BJ (cell line): ENCODE data around the gene BMF. TPM values are rescaled to one million over a fixed set of nuclear protein-coding genes. Genes with fewer than 3 reads are reported as not detected.

Experiments used
- CTCF ChIA-PET: fragments of 350-600 bp; formaldehyde crosslinking; extraction: SDS; loops from one replicate; lab custom pipeline; 2021; ENCODE audit warnings: antibody characterized with exemption, inconsistent platforms; lab: Yijun Ruan, JAX
- POLR2A ChIA-PET: fragments of 300-600 bp; sonication (Branson Sonifier 250); formaldehyde crosslinking; extraction: SDS; loops from one replicate; lab custom pipeline; 2021; ENCODE audit warnings: antibody characterized with exemption; lab: Charles Lee
- DNase-seq: peaks from one replicate; pipeline ENCODE4 v3.0.0-alpha.2; 2011; ENCODE audit warnings: low read depth
- H3K27me3 ChIP-seq: 2 replicates; pipeline ENCODE4 v1.6.0; 2011; ENCODE audit warnings: low read length; ENCODE audit not compliant: control insufficient read depth, insufficient read depth
- H3K36me3 ChIP-seq: 2 replicates; pipeline ENCODE4 v1.5.1; 2011; ENCODE audit warnings: low read length; ENCODE audit not compliant: control insufficient read depth, insufficient read depth
- H3K4me3 ChIP-seq: 2 replicates; pipeline ENCODE4 v1.5.1; 2011; ENCODE audit warnings: low read depth, mild to moderate bottlenecking, control low read depth, low read length
- polyA plus RNA-seq: library from polyadenylated mRNA; depleted of rRNA; stranded (reverse); fragments of >200 nt; gene quantifications from 2 replicates; pipeline ENCODE4 v1.2.3, GENCODE V29; 2011
- TF ChIP-seq, protein P1 (sequence below): IDR thresholded peaks from 2 replicates; pipeline ENCODE4 v1.5.1; 2011; ENCODE audit warnings: low read depth, mild to moderate bottlenecking, control low read depth, inconsistent platforms, low read length, moderate library complexity; ENCODE audit not compliant: insufficient read depth

BMF gene
- polyA plus RNA-seq, 1 experiment, result 8.3 TPM

GRCh38 chr15:40095371-40096093 is 13.1 kb downstream of the BMF start:
- CTCF ChIA-PET, result interaction anchor here (1.5 to 2.0 kb wide), 2 partner anchors 9 to 48 kb away, joined by 3 to 8 read pairs; no protein-coding TSS in a partner anchor
- Histone ChIP-seq H3K27me3 (no peaks in the 10 kb centered on the region), H3K4me3 (no peak overlapping the region), H3K36me3 (peaks cover 9% of the 10 kb centered on the region; the same call in 1 of the 2 replicates)
- POLR2A ChIA-PET, result no interaction called here
- DNase-seq, result no peak
- TF ChIP-seq, protein P1, sequence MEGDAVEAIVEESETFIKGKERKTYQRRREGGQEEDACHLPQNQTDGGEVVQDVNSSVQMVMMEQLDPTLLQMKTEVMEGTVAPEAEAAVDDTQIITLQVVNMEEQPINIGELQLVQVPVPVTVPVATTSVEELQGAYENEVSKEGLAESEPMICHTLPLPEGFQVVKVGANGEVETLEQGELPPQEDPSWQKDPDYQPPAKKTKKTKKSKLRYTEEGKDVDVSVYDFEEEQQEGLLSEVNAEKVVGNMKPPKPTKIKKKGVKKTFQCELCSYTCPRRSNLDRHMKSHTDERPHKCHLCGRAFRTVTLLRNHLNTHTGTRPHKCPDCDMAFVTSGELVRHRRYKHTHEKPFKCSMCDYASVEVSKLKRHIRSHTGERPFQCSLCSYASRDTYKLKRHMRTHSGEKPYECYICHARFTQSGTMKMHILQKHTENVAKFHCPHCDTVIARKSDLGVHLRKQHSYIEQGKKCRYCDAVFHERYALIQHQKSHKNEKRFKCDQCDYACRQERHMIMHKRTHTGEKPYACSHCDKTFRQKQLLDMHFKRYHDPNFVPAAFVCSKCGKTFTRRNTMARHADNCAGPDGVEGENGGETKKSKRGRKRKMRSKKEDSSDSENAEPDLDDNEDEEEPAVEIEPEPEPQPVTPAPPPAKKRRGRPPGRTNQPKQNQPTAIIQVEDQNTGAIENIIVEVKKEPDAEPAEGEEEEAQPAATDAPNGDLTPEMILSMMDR, result no peak

DNA sequence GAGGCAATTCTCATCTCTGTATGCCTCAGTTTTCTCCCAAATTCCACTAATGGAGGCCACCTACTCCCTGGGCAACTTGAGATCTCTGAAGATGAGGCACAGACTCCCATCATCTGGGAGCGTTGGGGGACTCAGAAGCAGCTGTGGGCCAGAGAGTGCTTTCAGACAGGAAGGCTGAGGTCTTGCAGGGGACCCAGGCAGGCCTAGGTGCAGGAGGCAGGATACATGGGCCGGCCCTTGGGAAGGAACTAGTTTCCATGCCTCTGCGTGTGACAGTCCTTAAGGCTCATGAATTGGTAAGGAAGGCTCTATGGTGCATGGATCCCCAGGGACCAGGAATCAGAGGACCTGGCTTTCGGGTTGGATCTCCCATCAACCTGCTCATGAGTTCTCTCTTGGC is 14.5 kb downstream of the BMF start:
- ChIA-PET POLR2A (no interaction called here), CTCF (interaction anchor here (1.7 to 7.8 kb wide), 2 partner anchors 10 to 14 kb away, joined by 6 to 52 read pairs; partner anchors contain the start of gene BMF)
- TF ChIP-seq, protein P1, result no peak
- Histone ChIP-seq H3K27me3 (no peaks in the 10 kb centered on the region), H3K4me3 (no peak overlapping the region), H3K36me3 (peaks cover 9% of the 10 kb centered on the region)
- DNase-seq, result no peak

GRCh38 chr15:40092979-40093869 is 15.5 kb downstream of the BMF start:
- ChIA-PET CTCF (interaction anchor here (1.2 to 7.8 kb wide), 7 partner anchors 8 to 181 kb away, joined by 3 to 52 read pairs (median 4); partner anchors contain the start of gene BMF), POLR2A (no interaction called here)
- Histone ChIP-seq H3K27me3 (no peaks in the 10 kb centered on the region), H3K4me3 (no peak overlapping the region), H3K36me3 (peaks cover 9% of the 10 kb centered on the region)
- TF ChIP-seq, protein P1, result no peak
- DNase-seq, result no peak

DNA sequence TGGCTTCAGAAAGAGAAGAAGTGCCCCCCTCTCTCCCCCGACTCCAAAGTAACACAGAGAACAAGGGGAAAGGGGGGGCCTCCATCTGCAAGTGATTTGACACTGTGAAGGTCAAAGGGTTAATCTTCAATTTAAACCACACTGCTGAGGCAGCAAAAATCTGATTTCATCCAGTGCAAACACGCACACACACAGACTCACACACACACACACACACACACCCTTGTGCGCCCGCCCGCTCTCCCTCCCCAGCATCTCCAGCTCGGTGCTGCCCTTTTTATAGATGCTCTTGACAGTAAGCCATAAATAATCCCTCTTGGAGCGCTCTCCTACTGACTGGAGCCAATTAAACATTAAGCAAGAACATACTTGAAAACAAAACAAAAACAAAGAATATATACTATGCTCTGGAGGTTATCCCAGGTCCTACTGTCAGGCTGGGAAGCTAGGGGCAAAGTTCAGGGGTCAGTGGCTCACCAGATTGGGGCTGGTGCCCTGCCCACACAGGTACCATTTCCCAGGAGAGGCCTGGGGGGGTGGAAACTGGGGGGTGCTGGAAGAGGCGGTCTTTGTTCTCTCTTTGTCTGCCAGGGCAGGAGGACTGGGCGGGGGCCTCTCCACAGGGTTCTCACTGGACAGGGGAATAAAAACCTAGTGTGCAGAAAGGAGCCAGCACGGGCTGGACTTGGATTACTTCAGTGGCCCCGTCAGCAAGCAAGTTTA is 16.3 kb downstream of the BMF start:
- DNase-seq, result peak; percentile 91
- no peak overlapping the region for H3K4me3 ChIP-seq
- peaks cover 9% of the 10 kb centered on the region for H3K36me3 ChIP-seq
- ChIA-PET POLR2A (no interaction called here), CTCF (interaction anchor here (1.2 to 7.8 kb wide), 7 partner anchors 9 to 182 kb away, joined by 3 to 52 read pairs (median 4); no protein-coding TSS in a partner anchor)
- H3K27me3 ChIP-seq, result no peaks in the 10 kb centered on the region
- TF ChIP-seq, protein P1, result no peak
